CD4-positive, alpha-beta T cell treated with Interleukin-10 for 1 hour (primary cell): ENCODE measurements around the gene FEZ2.
"Not testable (repeated sequence)": the region's sequence is repeated elsewhere in the genome, so short reads cannot be mapped to it uniquely, and the experiment has no call there.

Experiments
- DNase-seq: peaks from one replicate; pipeline ENCODE4 v3.0.0-alpha.2; 2020

FEZ2 gene

GRCh38 chr2:36597532-36598377 is at the start of gene FEZ2:
Gene FEZ2, minus strand, starts transcription at chr2:36598168. Its CDS starts 26 bp downstream, at chr2:36598142.
- DNase-seq = peak; percentile 60

DNA sequence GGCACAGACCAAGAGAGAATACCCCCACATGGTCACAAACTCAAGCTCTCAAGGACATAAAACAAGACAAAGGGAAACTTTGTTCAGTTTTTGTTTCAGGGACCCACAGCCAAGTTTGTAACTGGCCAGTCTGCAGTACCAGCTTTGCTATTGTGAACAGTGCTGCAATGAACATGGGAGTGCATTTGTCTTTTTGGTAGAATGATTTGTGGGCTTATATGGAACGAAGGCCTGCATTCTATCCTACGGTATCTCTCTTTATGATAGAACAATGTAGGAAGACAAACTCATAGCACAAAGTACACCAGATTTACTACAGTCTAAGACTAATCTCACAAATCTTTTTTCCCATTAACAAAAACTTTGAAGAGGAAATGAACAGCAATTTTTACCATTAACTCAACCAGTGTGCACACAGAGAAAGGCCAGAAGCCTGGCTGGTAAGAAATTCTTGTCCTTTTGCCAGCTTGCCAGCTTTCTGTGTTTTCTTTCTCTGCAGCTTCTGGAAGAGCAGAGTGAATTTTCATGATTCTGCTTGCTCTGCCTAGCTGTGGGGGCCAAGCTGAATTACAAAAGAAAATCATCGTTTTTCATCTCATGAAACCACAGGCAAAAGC is 37.1 kb upstream of the FEZ2 start:
- no peak for DNase-seq

DNA sequence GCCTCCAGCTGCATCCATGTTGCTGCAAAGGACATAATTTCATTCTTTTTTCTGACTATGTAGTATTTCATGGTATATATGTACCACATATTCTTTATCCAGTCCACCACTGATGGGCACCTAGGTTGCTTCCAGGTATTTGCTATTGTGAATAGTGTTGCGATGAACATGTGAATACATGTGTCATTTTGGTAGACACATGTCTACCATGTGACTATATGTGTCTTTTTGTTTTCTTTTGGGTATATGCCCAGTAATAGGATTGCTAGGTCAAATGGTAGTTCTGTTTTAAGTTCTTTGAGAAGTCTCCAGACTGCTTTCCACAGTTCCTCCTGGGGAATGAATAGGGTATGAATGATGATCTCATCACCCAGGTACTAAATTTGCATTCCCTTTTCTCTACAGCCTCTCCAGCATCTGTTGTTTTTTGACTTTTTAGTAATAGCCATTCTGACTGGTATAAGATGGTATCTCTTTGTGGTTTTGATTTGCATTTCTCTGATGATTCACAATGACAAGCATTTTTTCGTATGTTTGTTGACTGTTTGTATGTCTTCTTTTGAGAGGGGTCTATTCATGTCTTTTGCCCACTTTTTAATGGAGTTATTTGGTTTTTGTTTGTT is 35.6 kb upstream of the FEZ2 start:
- no peak for DNase-seq

GRCh38 chr2:36626756-36627155 is 28.8 kb upstream of the FEZ2 start:
- DNase-seq = no peak

DNA sequence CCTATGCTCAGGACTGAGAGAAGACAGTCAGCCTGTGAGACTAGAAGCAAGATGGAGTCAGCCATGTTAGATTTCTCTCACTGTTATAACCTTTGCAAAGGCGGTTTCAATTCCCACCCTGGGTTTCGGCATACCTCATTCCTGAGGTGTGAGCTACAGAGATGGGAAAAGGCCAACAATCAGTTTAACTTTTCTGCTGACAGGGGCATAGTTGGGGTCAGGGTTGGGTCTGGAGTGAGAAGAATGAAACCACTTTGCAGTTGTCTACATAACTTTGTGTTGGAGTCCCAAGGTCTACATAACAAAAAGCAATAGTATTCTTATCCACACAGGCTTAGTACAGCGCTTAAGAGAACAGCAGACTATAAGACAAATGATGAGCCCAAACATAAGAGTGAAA is 28.1 kb upstream of the FEZ2 start:
- no peak for DNase-seq

DNA sequence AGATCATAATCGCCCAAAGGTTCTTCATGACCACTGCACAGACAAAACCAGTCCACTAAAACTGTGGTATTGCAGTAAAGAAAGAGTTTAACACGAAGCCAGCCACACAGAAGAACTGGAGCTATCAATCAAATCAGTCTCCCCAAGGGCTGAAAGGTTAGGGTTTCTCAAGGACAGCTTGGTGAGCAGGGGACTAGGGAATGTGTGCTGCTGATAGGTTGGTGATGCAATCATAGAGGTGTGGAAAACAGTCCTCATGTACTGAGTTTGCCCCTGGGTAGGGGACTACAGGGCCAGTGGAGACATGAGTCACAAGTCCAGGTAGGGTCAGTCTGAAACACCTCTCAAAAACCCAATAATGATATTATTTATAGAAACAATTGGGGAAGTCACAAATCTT is 27.3 kb upstream of the FEZ2 start:
- no peak for DNase-seq

DNA sequence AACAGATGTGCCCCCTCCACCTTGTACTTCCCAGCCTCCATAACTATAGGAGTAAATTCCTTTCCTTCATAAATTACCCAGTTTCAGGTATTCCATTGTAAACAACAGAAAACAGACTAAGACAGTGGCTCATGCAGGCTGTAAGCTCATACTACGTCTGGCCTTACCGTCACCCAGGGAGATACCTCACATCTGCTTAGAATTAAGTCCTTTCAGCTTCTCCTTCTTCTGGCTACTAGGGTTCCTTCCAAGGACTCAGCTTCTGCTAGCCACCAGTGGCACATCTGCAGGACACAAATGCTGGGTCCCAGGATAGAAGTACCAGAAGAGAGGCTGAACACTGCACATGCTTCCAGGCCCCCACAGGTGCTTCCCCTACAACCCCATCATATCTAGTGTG is 22.4 kb upstream of the FEZ2 start:
- DNase-seq = no peak

DNA sequence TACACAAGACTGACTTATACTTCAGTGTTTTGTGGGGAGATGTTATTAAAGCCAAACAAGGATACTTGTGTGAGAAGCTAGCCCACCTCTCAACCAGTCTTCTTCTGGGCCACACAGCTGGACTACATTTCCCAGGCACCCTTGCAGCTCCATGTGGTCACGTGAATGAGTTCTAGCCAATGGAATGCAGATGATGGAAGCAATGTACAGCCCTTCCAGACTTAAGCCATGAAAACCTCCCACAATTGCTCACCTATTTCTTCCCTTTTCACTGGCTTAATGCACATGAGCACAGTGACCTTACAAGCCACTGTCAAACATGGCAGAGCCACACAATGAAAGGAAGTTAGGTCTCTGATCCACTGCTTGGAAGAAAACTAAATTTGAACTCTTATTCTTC is 20.4 kb upstream of the FEZ2 start:
- DNase-seq = peak; percentile 46

DNA sequence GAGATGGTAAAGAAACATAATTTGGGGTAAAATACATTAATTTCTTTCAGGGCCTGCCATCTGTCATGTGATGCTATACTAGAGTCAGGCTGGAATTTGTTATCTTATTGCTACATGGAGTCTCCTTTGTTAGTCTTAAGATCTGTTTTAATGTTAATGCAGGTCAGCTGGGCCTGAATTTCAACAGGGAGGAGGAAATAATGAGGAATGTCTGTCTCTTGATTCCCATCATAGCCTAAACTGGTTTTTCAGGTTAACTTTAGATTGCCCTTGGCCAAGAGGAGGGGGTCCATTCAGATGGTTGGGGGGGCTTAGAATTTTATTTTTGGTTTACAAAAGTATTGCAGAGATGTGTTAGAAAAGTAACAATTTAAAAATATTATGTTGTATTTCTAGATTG is 19.0 kb upstream of the FEZ2 start:
- DNase-seq = no peak

- DNase-seq = no peak
Measured at GRCh38 chr2:36615222-36615621, 17.3 kb upstream of the FEZ2 start.

DNA sequence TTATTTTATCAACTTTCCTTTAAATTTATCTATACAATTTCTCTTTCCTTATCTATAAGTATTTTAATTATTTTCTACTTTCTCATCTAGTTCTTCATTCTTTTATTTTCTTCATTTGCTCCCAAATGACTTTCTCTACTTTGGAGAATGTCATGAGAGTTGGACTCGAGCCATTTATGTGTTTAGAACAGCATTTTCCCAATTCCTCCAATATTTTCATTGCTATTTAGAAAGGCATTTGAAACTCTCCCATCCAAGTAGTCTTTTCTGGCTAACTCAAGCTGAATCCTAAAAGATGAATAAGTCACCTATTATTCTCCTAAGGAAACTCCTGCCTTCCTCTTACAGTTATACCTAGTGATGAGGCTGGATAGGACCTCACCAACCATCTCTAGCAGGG is 15.8 kb upstream of the FEZ2 start:
- no peak for DNase-seq

GRCh38 chr2:36611316-36611990 is 13.5 kb upstream of the FEZ2 start:
- no peak for DNase-seq

GRCh38 chr2:36609507-36609906 is 11.5 kb upstream of the FEZ2 start:
- no peak for DNase-seq

DNA sequence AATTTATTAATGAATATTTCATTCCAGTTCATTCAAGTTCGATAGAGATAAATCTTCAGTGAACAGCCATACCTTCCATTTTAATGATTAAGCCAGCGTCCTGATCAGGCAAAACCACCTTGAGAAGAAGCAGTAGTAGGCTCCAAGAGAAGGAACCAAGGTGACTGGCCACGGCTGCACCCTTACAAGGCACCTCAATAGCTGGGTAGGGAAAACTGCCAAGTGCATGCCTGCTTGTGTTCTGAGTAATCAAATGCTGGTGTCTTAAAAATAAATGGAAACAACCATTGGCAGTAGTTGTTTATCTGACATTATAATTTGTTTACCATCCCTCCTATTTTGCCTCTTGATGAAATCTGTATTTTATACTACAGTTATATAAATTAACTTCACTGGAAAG is 10.0 kb upstream of the FEZ2 start:
- no peak for DNase-seq

- no peak for DNase-seq
Measured at GRCh38 chr2:36606925-36607324, 9.0 kb upstream of the FEZ2 start.

DNA sequence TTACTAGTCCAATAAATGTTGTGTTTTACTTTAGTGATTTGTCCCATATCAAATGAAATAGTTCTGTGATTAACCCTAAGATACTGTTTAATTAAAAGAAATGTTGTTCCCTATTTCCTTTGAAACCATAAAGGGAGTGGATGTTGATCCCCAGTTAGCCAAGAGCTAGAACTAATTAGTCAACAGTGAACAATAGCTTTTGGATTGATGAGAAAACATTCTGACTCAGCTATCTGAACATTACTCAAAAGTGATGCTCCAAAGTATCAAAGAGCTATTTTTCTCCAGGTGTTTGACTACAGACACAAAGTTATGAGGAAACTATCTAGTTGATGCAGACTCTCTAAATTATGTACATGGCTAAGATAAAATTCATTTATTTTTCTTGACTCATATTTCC is 7.3 kb upstream of the FEZ2 start:
- DNase-seq = no peak

- not testable (repeated sequence) for DNase-seq
Measured at GRCh38 chr2:36603629-36604028, 5.7 kb upstream of the FEZ2 start.

DNA sequence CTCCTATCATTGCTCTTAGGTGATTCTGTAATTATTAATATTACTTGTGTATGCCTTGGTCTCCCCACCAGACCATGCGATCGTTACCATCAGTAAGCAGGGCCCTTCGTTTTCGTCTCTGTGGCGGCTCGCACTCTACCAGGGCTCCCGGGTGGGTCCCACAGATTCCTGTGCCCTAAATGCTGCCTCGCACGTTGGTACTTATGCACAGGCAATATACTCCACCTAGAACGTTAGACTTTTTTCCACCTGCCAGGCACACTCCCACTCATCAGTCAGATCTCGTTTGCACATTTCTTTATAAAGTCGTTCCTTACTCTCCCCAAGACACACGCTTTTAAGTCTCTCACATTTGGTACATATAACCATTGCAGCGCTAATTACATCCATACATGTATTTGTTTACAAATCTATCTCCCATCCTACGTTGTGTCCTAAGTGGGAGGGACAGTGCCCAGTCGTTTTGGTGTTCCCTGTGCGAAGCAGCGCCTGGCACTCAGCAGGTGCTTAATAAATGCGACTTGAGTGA is 901 bp downstream of the FEZ2 start:
- DNase-seq = no peak

DNA sequence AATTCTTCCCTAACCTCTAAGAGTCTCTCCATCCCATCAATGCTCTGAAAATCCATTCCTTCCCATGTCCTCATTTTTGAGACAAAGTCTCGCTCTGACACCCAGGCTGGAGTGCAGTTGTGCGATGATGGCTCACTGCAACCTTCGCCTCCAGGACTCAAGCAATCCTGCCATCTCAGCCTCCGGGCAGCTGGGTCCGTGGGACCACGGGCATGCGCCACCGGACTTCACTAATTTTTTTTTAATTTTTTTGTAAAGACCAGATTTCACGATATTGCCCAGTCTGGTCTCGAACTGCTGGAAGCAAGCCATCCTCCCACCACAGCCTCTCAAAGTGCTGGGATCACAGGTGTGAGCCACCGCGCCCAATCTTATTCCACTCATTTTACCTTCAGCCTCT is 1.6 kb downstream of the FEZ2 start:
- no peak for DNase-seq

DNA sequence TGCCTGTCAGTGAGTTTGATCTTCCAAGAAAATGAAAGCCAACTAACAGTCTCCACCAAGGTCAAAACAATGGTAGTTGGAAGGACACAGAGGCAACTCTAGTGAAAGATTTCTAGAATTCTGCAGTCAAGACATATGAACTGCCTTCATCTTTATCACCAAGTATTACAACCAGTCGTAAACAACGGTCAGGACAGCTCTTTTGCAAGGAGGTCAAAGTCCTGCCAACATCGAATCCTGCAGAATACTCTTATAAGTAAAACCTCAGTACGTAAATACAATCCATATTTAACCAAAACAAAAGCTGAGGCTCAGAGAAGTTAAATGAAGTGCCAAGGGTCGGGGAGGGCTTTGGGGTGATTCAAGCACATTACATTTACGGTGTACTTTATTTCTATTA is 3.1 kb downstream of the FEZ2 start:
- no peak for DNase-seq

DNA sequence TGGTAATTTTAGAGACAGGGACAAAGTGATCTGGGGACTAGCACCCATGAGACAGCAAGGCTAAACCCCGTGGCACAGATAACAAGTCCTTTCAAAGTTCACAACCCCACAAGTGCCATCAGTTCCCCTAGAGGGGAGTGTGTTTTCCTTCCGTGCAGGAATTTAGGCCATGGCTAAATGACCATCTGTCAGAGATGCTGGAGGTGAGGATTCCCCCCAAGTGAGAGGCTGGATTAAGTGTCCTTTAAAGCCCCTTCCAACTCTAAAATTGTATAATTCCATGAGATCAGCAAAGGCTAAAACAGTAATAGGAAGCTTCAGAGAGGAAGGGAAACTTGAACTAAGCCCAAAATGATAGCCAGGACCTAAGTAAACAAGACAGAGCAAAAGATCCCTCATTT is 8.7 kb downstream of the FEZ2 start:
- DNase-seq = no peak

- DNase-seq = no peak
Measured at GRCh38 chr2:36587556-36587955, 10.4 kb downstream of the FEZ2 start.

- no peak for DNase-seq
Measured at GRCh38 chr2:36587101-36587500, 10.9 kb downstream of the FEZ2 start.
